ENCODE data around the gene HERC4. TPM values are rescaled to one million over a fixed set of nuclear protein-coding genes. Genes with fewer than 3 reads are reported as not detected.
"Not testable (repeated sequence)": the region's sequence is repeated elsewhere in the genome, so short reads cannot be mapped to it uniquely, and the experiment has no call there.

Gene HERC4
- total and polyA plus RNA-seq, 9 of the 15 experiments (the other 6 are each of a cell fraction or from before 2014, with no cell fraction given): 12.5 to 33.5 (median 22.8) TPM

DNA sequence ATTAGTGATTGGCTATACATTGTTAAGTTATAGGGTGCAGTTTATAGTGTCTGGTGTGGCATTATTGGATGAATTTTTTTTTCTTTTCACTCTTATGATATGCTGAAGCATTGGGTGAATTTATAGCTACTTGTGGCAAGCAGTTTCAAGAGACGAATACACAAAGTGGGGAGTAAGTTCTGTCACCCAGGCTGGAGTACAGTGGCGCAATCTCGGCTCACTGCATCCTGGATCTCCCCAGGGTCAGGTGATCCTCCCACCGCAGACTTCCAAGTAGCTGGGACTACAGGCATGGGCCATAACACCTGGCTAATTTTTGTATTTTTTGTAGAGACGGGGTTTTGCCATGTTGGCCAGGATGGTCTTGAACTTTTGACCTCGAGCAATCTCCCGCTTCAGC lies 196.9 kb downstream of the HERC4 start:
- no peak for FAIRE-seq
- no peak overlapping the region for H3K27ac ChIP-seq (ENCODE audit: extremely low read depth, low read depth, low read length)
- H3K4me2 ChIP-seq (ENCODE audit: insufficient read depth, low read length): no peak overlapping the region
- no peak overlapping the region for H3K9ac ChIP-seq (ENCODE audit: insufficient read depth in 1 of 2, low read depth in 2 of 2, low read length in 2 of 2)
- peak; percentile 13; the same call in 1 of the 3 replicates for ATAC-seq
- intact Hi-C loops (cut with micrococcal nuclease) (no loop called here), in situ Hi-C loops (cut with MboI) (loop anchor here (10.0 kb wide), 1 partner anchor 447 kb away; no protein-coding TSS in a partner anchor)
- no peaks in the 10 kb centered on the region for H3K79me2 ChIP-seq (ENCODE audit: control insufficient read depth, insufficient read depth, low read length)
- H3K9me1 ChIP-seq (ENCODE audit: control insufficient read depth, insufficient read depth, low read length): no peaks in the 10 kb centered on the region
- no peaks in the 10 kb centered on the region for H3K27me3 ChIP-seq (ENCODE audit: control insufficient read depth in 2 of 2, insufficient read depth in 2 of 2, low read length in 2 of 2)
- ChIA-PET CTCF (ENCODE audit: low intra/inter-chr PET ratio) (no interaction called here), POLR2A (interaction anchor here (1.7 kb wide), 1 partner anchor 10 kb away, joined by 6 read pairs; no protein-coding TSS in a partner anchor)
- peaks cover 0 to 4% of the 10 kb centered on the region in 2 experiments; a peak in 3 of 5 replicates for H3K4me1 ChIP-seq (replicated peaks in 1 of 2; ENCODE audit: control insufficient read depth in 2 of 2, insufficient read depth in 2 of 2, low read length in 2 of 2)
- no peak overlapping the region for H3K4me3 ChIP-seq
- no peaks in the 10 kb centered on the region for H3K9me3 ChIP-seq (replicated peaks; ENCODE audit: control insufficient read depth, insufficient read depth, low read depth, low read length)
- H4K20me1 ChIP-seq (replicated peaks; ENCODE audit: control insufficient read depth, insufficient read depth, low read length): no peaks in the 10 kb centered on the region
- DNase-seq (ENCODE audit: extremely low read depth in 1 of 4, low spot score in 3 of 4): no peak
- WGBS (ENCODE audit: insufficient coverage, low coverage, missing lambda C conversion rate): 80% methylated on average over 7 of the region's 7 CpGs
- no peaks in the 10 kb centered on the region for H3K36me3 ChIP-seq (ENCODE audit: control insufficient read depth, insufficient read depth, low read length)
- no TSS peak for BruUV-seq (replicated peaks)
- TF ChIP-seq CEBPB (tag; IDR thresholded peaks at IDR 0.05): peak; percentile 72
- TF ChIP-seq ZKSCAN8 (CRISPR knock-in tag; IDR thresholded peaks at IDR 0.05): no peak
- TF ChIP-seq, protein P1, sequence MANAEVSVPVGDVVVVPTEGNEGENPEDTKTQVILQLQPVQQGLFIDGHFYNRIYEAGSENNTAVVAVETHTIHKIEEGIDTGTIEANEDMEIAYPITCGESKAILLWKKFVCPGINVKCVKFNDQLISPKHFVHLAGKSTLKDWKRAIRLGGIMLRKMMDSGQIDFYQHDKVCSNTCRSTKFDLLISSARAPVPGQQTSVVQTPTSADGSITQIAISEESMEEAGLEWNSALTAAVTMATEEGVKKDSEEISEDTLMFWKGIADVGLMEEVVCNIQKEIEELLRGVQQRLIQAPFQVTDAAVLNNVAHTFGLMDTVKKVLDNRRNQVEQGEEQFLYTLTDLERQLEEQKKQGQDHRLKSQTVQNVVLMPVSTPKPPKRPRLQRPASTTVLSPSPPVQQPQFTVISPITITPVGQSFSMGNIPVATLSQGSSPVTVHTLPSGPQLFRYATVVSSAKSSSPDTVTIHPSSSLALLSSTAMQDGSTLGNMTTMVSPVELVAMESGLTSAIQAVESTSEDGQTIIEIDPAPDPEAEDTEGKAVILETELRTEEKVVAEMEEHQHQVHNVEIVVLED (CRISPR knock-in tag; IDR thresholded peaks at IDR 0.05): no peak
- peak overlapping the region; percentile 53; the same call in 1 of the 2 replicates for H2AFZ ChIP-seq (ENCODE audit: low read depth, low read length)

DNA sequence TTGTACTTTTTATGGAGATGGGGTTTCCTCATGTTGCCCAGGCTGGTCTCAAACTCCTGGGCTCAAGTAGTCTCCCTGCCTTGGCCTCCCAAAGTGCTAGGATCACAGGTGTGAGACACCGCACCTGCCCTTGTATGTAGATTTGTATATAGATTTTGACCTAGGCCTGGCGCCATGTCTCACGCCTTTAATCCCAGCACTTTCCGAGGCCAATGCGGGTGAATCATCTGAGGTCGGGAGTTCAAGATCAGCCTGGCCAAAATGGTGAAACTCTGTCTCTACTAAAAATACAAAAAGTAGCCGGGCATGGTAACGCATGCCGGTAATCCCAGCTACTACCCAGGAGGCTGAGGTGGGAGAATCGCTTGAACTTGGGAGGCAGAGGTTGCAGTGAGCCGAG lies 197.7 kb downstream of the HERC4 start:
- peak overlapping the region; percentile 53; the same call in 1 of the 2 replicates for H2AFZ ChIP-seq (ENCODE audit: low read depth, low read length)
- FAIRE-seq; H3K9me3 ChIP-seq (replicated peaks; ENCODE audit: control insufficient read depth, insufficient read depth, low read depth, low read length); intact Hi-C loops (cut with micrococcal nuclease); H3K36me3 ChIP-seq (ENCODE audit: control insufficient read depth, insufficient read depth, low read length); BruUV-seq (replicated peaks); H3K27ac ChIP-seq (ENCODE audit: extremely low read depth, low read depth, low read length); H3K4me2 ChIP-seq (ENCODE audit: insufficient read depth, low read length); H3K9ac ChIP-seq (ENCODE audit: insufficient read depth in 1 of 2, low read depth in 2 of 2, low read length in 2 of 2); H3K27me3 ChIP-seq (ENCODE audit: control insufficient read depth in 2 of 2, insufficient read depth in 2 of 2, low read length in 2 of 2); ATAC-seq; H3K79me2 ChIP-seq (ENCODE audit: control insufficient read depth, insufficient read depth, low read length); H3K4me1 ChIP-seq (replicated peaks in 1 of 2; ENCODE audit: control insufficient read depth in 2 of 2, insufficient read depth in 2 of 2, low read length in 2 of 2); H3K4me3 ChIP-seq; H4K20me1 ChIP-seq (replicated peaks; ENCODE audit: control insufficient read depth, insufficient read depth, low read length); H3K9me1 ChIP-seq (ENCODE audit: control insufficient read depth, insufficient read depth, low read length); CTCF ChIA-PET (ENCODE audit: low intra/inter-chr PET ratio); DNase-seq (ENCODE audit: extremely low read depth in 1 of 4, low spot score in 3 of 4): not testable (repeated sequence)
- in situ Hi-C loops (cut with MboI): loop anchor here (10.0 kb wide), 1 partner anchor 447 kb away; no protein-coding TSS in a partner anchor
- 75% methylated on average over 11 of the region's 11 CpGs for WGBS (ENCODE audit: insufficient coverage, low coverage, missing lambda C conversion rate)
- TF ChIP-seq, protein P2, sequence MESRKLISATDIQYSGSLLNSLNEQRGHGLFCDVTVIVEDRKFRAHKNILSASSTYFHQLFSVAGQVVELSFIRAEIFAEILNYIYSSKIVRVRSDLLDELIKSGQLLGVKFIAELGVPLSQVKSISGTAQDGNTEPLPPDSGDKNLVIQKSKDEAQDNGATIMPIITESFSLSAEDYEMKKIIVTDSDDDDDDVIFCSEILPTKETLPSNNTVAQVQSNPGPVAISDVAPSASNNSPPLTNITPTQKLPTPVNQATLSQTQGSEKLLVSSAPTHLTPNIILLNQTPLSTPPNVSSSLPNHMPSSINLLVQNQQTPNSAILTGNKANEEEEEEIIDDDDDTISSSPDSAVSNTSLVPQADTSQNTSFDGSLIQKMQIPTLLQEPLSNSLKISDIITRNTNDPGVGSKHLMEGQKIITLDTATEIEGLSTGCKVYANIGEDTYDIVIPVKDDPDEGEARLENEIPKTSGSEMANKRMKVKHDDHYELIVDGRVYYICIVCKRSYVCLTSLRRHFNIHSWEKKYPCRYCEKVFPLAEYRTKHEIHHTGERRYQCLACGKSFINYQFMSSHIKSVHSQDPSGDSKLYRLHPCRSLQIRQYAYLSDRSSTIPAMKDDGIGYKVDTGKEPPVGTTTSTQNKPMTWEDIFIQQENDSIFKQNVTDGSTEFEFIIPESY (CRISPR knock-in tag; IDR thresholded peaks at IDR 0.05): peak; percentile 75; the same call in 1 of the 2 replicates
- POLR2A ChIA-PET: interaction anchor here (0.6 to 1.7 kb wide), 2 partner anchors 9 to 35 kb away, joined by 4 to 6 read pairs; no protein-coding TSS in a partner anchor
